Endothelial cell (in vitro differentiated cells): ENCODE results near the gene TDRD7. TPM values are rescaled to one million over a fixed set of nuclear protein-coding genes. Genes with fewer than 3 reads are reported as not detected.
"Not testable (repeated sequence)": the region's sequence is repeated elsewhere in the genome, so short reads cannot be mapped to it uniquely, and the experiment has no call there.

Source experiments
- DNase-seq: peaks from one replicate; pipeline ENCODE4 v3.0.0; 2021; ENCODE audit warnings: low spot score
- H3K27ac Mint-ChIP-seq: one replicate; pipeline ENCODE4 v1.8.0; 2021; ENCODE audit warnings: mixed read lengths, inconsistent platforms; ENCODE audit not compliant: unreplicated experiment
- H3K27me3 Mint-ChIP-seq: one replicate; pipeline ENCODE4 v1.8.0; 2021; ENCODE audit warnings: mild to moderate bottlenecking, moderate library complexity, mixed read lengths, inconsistent platforms; ENCODE audit not compliant: unreplicated experiment
- H3K36me3 Mint-ChIP-seq: one replicate; pipeline ENCODE4 v1.8.0; 2021; ENCODE audit warnings: mild to moderate bottlenecking, low read depth, mixed read lengths, inconsistent platforms; ENCODE audit not compliant: unreplicated experiment
- H3K4me1 Mint-ChIP-seq: one replicate; pipeline ENCODE4 v1.8.0; 2021; ENCODE audit warnings: mild to moderate bottlenecking, mixed read lengths, inconsistent platforms; ENCODE audit not compliant: unreplicated experiment
- H3K4me3 Mint-ChIP-seq: one replicate; pipeline ENCODE4 v1.8.0; 2021; ENCODE audit warnings: mild to moderate bottlenecking, mixed read lengths, inconsistent platforms; ENCODE audit not compliant: unreplicated experiment
- H3K9me3 Mint-ChIP-seq: one replicate; pipeline ENCODE4 v1.8.0; 2021; ENCODE audit warnings: mixed read lengths, inconsistent platforms; ENCODE audit not compliant: unreplicated experiment
- total RNA-seq: library from RNA; stranded (reverse); fragmentation: NEBNext Ultra II Directional; extraction: Animal tissue kit (Norgen Biotek cat#: 25700); gene quantifications from one replicate; pipeline ENCODE4 v1.2.1, GENCODE V29; 2021; ENCODE audit not compliant: unreplicated experiment
- TF ChIP-seq, protein P1 (sequence below): fragments of 200-600 bp; sonication (generic); IDR thresholded peaks from one replicate; pipeline ENCODE4 v1.5.0; 2021; ENCODE audit warnings: antibody characterized with exemption; ENCODE audit not compliant: unreplicated experiment

The TDRD7 gene
- total RNA-seq, 1 donor from 2014 or later, result 17.5 TPM

- H3K36me3 Mint-ChIP-seq, result peaks cover 30% of the 10 kb centered on the region
- peaks cover 1% of the 10 kb centered on the region for H3K27me3 Mint-ChIP-seq
- no peaks in the 10 kb centered on the region for H3K4me1 Mint-ChIP-seq
- no peak for DNase-seq
- TF ChIP-seq, protein P1, sequence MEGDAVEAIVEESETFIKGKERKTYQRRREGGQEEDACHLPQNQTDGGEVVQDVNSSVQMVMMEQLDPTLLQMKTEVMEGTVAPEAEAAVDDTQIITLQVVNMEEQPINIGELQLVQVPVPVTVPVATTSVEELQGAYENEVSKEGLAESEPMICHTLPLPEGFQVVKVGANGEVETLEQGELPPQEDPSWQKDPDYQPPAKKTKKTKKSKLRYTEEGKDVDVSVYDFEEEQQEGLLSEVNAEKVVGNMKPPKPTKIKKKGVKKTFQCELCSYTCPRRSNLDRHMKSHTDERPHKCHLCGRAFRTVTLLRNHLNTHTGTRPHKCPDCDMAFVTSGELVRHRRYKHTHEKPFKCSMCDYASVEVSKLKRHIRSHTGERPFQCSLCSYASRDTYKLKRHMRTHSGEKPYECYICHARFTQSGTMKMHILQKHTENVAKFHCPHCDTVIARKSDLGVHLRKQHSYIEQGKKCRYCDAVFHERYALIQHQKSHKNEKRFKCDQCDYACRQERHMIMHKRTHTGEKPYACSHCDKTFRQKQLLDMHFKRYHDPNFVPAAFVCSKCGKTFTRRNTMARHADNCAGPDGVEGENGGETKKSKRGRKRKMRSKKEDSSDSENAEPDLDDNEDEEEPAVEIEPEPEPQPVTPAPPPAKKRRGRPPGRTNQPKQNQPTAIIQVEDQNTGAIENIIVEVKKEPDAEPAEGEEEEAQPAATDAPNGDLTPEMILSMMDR, result no peak
- no peak overlapping the region for H3K27ac Mint-ChIP-seq
- no peak overlapping the region for H3K4me3 Mint-ChIP-seq
- no peaks in the 10 kb centered on the region for H3K9me3 Mint-ChIP-seq
Observed at GRCh38 chr9:97491216-97491999, 79.5 kb downstream of the TDRD7 start.

DNA sequence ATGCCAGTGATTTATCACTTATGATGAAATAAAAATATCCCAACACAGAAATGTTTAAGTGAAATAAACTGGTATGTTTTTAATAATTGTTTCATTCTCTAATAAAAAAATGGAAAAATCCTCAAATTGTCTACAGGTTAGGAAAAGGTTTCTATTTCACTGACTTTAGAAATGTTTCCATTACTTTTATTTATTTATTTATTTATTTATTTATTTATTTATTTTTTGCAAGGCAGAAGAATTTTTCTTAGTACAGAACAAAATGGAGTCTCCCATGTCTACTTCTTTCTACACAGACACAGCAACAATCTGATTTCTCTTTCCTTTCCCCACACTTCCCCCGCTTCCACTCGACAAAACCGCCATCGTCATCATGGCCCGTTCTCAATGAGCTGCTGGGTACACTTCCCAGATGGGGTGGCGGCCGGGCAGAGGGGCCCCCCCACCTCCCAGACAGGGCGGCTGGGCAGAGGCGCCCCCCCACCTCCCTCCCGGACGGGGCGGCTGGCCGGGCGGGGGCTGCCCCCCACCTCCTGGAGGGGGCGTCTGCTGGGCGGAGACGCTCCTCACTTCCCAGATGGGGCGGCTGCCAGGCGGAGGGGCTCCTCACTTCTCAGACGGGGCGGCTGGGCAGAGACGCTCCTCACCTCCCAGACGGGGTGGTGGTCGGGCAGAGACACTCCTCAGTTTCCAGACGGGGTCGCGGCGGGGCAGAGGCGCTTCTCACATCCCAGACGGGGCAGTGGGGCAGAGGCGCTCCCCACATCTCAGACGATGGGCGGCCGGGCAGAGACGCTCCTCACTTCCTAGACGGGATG is 85.9 kb downstream of the TDRD7 start:
- not testable (repeated sequence) for DNase-seq, H3K27ac Mint-ChIP-seq, H3K9me3 Mint-ChIP-seq, H3K4me1 Mint-ChIP-seq, H3K4me3 Mint-ChIP-seq
- Mint-ChIP-seq H3K36me3 (peaks cover 21% of the 10 kb centered on the region), H3K27me3 (peaks cover 10% of the 10 kb centered on the region)

GRCh38 chr9:97498846-97499245 is 87.0 kb downstream of the TDRD7 start:
- not testable (repeated sequence) for H3K9me3 Mint-ChIP-seq, H3K4me3 Mint-ChIP-seq, DNase-seq, H3K27ac Mint-ChIP-seq
- Mint-ChIP-seq H3K4me1 (peaks cover 14% of the 10 kb centered on the region), H3K36me3 (peaks cover 22% of the 10 kb centered on the region), H3K27me3 (peaks cover 15% of the 10 kb centered on the region)

DNA sequence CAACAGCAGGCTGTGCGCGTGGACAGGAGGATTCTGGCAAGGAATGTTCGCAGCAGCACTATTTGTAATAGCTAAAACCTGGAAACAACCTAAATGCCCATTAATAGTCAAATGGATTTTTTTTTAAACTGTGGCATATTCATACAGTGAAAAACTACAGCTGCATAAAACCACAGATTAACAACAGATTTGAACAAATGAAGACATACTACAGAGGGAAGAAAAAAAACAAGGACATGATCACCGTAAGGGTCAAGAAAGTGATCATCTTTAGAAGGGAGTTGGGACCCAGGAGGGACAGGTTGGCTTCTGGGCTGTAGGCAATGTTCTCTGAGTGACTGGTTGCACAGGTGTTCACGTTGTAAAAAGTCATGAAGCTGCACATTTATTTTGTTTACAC is 88.4 kb downstream of the TDRD7 start:
- peaks cover 26% of the 10 kb centered on the region for H3K36me3 Mint-ChIP-seq
- H3K9me3 Mint-ChIP-seq, result peaks cover 5% of the 10 kb centered on the region
- TF ChIP-seq, protein P1, result no peak
- H3K27me3 Mint-ChIP-seq, result peaks cover 15% of the 10 kb centered on the region
- no peak overlapping the region for H3K4me3 Mint-ChIP-seq
- H3K27ac Mint-ChIP-seq, result no peak overlapping the region
- DNase-seq, result no peak
- H3K4me1 Mint-ChIP-seq, result peaks cover 21% of the 10 kb centered on the region

GRCh38 chr9:97500765-97501176 is 88.9 kb downstream of the TDRD7 start:
- TF ChIP-seq, protein P1, result no peak
- no peak for DNase-seq
- Mint-ChIP-seq H3K4me1 (peaks cover 21% of the 10 kb centered on the region), H3K36me3 (peaks cover 22% of the 10 kb centered on the region), H3K4me3 (peak overlapping the region; percentile 88), H3K27me3 (peaks cover 15% of the 10 kb centered on the region), H3K27ac (no peak overlapping the region), H3K9me3 (peaks cover 5% of the 10 kb centered on the region)
